Panc1 (cell line): ENCODE data around the gene NPM1.

ENCODE experiments used
- POLR2AphosphoS5 ChIP-seq: IDR thresholded peaks from 2 replicates; pipeline ENCODE4 v1.6.1; 2012; ENCODE audit warnings: mild to moderate bottlenecking, low read depth, low read length, moderate library complexity
- SIN3A ChIP-seq: IDR thresholded peaks from 2 replicates; pipeline ENCODE4 v1.6.1; 2012; ENCODE audit warnings: low read depth, mild to moderate bottlenecking, low read length, moderate library complexity, borderline replicate concordance; ENCODE audit not compliant: insufficient read depth
- TF ChIP-seq, protein P1 (sequence below): fragments of 450-650 bp; IDR thresholded peaks from 2 replicates; pipeline ENCODE4 v1.5.1; 2017; ENCODE audit warnings: mild to moderate bottlenecking

DNA sequence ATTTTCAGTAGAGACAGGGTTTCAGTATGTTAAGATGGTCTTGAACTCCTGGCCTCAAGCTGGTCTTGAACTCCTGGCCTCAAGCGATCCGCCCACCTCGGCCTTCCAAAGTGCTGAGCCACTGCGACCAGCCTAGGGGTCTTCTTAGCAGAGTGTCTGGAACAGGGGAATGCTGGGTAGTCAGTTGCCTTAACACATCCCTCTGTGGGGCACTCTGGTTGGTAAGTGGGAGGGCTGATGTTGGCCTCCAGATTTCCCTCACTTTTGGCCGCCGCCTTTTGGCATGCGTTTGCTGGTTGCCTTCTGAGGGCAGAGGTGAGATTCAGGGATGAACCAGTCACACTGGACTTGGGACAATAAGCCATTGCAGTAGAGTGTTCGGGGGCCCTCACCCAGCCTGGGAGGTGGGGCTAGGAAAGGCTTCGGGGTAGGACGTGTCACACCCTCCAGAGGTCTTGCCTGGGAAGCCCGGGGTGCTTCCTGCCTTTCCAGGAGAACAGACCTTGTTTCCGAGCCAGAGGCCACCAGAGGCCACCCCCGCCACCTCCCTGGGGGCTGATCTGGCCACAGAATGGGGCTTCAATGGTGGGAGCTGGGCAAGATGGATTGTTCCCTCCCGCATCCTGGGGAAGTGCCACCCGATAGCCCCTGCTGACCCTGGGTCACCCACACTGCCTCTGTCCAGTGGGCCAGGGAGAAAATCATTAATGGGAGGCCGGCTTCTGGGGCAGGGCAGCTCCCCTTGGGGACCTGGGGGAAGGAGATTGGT, 45.1 kb downstream of the NPM1 start:
- TF ChIP-seq, protein P1, sequence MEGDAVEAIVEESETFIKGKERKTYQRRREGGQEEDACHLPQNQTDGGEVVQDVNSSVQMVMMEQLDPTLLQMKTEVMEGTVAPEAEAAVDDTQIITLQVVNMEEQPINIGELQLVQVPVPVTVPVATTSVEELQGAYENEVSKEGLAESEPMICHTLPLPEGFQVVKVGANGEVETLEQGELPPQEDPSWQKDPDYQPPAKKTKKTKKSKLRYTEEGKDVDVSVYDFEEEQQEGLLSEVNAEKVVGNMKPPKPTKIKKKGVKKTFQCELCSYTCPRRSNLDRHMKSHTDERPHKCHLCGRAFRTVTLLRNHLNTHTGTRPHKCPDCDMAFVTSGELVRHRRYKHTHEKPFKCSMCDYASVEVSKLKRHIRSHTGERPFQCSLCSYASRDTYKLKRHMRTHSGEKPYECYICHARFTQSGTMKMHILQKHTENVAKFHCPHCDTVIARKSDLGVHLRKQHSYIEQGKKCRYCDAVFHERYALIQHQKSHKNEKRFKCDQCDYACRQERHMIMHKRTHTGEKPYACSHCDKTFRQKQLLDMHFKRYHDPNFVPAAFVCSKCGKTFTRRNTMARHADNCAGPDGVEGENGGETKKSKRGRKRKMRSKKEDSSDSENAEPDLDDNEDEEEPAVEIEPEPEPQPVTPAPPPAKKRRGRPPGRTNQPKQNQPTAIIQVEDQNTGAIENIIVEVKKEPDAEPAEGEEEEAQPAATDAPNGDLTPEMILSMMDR = no peak
- TF ChIP-seq SIN3A = no peak
- TF ChIP-seq POLR2AphosphoS5 = no peak
